ENCODE results near the gene SLC35G4.
"Not testable (repeated sequence)": the region's sequence is repeated elsewhere in the genome, so short reads cannot be mapped to it uniquely, and the experiment has no call there.

Gene SLC35G4

DNA sequence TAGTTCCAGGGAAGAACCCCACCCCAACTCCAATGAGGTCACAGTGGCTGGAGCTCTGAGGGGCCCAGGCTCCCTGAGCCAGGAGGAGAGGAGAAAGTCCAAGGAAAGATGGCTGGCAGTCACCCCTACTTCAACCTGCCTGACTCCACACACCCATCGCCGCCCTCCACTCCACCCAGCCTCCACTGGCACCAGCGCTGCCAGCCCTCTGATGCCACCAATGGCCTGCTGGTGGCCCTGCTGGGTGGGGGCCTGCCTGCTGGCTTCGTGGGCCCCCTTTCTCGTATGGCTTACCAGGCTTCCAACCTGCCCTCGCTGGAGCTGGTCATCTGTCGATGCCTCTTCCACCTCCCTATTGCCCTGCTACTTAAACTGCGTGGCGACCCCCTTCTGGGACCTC, at the start of gene SLC35G4:
SLC35G4 (plus strand) TSS at position 109 of the 400 bp plus-strand sequence; CDS start at position 109, 0 bp downstream.
- in situ Hi-C loops (cut with MboI; ENCODE audit: low sequenced_read_pairs): not testable (repeated sequence)

GRCh38 chr18:11561293-11561692, 48.1 kb upstream of the SLC35G4 start:
- in situ Hi-C loops (cut with MboI; ENCODE audit: low sequenced_read_pairs): no loop called here

GRCh38 chr18:11565716-11566115, 43.7 kb upstream of the SLC35G4 start:
- in situ Hi-C loops (cut with MboI; ENCODE audit: low sequenced_read_pairs): no loop called here

DNA sequence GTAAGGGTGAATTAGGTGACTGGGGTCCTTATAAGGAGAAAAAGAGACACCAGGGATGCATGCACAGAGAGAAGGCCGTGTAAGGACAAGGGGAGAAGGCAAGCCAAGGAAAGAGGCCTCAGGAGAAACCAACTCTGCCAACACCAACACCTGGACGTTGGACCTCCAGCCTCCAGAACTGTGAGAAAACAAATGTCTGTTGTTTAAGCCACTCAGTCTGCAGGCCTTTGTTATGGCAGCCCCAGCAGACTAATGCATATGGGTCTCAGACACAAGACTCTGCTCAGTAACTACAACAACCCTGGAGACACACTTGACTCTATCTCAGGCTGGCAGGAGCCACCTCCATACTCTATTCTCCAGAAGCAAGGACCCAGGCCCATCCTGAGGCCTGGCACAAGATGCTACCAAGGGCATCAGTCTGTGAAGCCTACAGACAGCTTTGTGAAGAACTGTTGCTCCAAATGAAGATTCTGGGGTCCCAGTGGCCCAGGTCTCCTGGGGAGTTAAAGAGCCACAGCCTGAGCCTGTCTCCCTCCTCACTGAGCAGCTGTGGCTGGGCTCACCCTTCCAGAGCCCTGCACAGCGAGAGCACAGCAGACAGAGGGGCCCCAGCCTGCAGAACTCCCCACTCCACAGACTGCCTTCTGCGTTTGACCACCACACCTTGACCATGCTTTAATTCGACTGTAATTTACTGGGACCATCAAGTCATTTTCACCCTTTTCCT, 43.0 kb upstream of the SLC35G4 start:
- in situ Hi-C loops (cut with MboI; ENCODE audit: low sequenced_read_pairs): no loop called here

DNA sequence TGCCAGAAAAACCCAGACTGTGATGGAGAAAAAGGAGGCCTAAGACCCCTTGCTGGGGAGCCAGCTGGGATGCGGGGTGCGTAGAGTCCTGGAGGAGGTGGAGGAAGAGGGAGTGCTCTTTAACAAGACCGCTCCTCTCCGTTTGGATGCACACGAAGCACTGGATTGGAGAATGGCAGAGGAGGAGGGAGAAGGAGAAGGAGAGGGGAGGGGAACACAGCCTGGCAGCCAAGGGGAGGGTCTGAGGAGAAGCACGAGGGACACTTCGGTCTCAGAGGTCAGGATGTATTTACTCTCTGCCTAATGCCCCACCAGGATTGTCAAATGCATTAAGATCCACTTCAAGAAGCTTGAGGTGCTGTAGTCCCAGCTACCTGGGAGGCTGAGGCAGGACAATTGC, 42.0 kb upstream of the SLC35G4 start:
- in situ Hi-C loops (cut with MboI; ENCODE audit: low sequenced_read_pairs): no loop called here

GRCh38 chr18:11570073-11570588, 39.3 kb upstream of the SLC35G4 start:
- in situ Hi-C loops (cut with MboI; ENCODE audit: low sequenced_read_pairs): no loop called here

- in situ Hi-C loops (cut with MboI; ENCODE audit: low sequenced_read_pairs): no loop called here
Observed at GRCh38 chr18:11570769-11571412, 38.5 kb upstream of the SLC35G4 start.

DNA sequence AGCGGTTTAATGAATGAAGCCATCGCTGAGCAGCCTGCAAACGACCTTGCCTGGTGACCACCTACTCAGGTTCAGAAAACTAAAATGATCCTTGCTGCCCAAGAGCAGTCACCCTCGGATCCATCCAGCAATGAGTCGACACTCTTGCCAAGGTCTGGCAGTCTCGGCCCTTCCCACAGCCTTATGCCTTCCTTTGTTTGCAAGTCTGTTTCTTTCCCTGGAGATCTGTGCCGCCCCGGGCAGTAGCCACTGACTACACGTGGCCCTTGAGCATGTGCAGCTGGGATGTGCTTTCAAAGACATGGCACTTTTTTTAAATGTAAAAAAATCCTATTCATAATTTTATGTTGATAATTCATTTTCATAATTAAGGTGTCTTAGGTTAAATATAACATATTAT, 37.2 kb upstream of the SLC35G4 start:
- in situ Hi-C loops (cut with MboI; ENCODE audit: low sequenced_read_pairs): no loop called here

- in situ Hi-C loops (cut with MboI; ENCODE audit: low sequenced_read_pairs): no loop called here
Observed at GRCh38 chr18:11574545-11574944, 34.9 kb upstream of the SLC35G4 start.

DNA sequence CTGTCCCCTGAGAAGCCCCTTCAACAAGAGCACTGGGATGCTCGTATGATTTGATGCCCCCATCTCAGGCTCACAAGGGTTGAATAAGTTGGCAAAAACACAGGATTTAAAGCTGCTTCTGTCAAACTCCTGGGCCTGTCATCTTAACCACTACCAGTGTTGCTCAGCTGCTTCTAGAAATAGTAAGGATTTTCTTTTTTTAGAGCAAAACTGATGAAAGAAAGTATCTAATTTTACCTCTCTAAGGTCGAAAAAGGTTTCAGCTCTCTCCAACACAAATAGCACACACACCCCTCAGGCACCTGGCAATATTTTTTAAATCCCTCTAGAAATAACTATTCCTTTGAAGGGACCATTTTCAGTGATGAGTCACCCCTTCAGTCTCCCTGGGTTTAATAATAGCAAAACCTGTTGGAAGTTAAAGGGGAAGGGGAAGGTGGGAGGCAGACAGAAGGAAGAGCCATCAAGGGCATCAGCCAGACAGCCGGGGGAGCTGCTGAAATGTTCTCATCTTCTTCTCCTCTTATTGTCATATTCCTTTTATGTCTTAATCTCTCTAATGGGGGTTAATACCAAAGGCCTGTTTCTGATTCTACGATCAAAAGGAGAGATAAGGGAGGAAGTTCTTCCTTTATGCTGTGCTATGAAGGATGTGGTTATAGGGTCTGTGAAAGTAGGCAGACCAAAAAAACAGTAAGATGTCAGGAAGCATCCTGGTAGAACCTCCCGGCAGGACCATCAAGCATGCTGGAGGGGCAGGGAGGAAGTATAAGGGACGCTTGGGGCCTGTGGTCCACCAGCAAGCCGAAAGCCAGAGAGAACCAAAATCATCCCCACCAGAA, 31.9 kb upstream of the SLC35G4 start:
- in situ Hi-C loops (cut with MboI; ENCODE audit: low sequenced_read_pairs): no loop called here

GRCh38 chr18:11578799-11579198, 30.6 kb upstream of the SLC35G4 start:
- in situ Hi-C loops (cut with MboI; ENCODE audit: low sequenced_read_pairs): no loop called here

GRCh38 chr18:11579916-11580315, 29.5 kb upstream of the SLC35G4 start:
- in situ Hi-C loops (cut with MboI; ENCODE audit: low sequenced_read_pairs): no loop called here

- in situ Hi-C loops (cut with MboI; ENCODE audit: low sequenced_read_pairs): no loop called here
Observed at GRCh38 chr18:11581286-11581685, 28.1 kb upstream of the SLC35G4 start.

DNA sequence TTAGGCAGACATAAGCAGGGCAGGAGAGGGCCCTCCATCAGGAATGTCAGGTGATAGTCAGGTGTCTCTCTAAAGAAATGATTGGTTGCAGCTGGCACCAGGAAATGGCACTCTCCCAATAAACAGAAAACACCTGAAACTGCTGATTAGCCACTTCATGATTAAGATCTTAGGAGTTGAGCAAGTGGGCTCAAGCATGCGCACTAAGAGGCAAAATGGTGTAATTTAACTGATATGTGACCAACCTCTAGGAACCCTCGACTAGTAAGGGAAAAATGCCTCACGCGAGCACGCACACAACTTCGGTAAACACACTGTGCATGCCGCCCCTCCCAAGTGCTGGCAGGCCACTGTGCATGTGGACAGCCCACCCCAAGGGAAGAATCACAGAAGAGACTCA, 23.8 kb upstream of the SLC35G4 start:
- in situ Hi-C loops (cut with MboI; ENCODE audit: low sequenced_read_pairs): no loop called here

DNA sequence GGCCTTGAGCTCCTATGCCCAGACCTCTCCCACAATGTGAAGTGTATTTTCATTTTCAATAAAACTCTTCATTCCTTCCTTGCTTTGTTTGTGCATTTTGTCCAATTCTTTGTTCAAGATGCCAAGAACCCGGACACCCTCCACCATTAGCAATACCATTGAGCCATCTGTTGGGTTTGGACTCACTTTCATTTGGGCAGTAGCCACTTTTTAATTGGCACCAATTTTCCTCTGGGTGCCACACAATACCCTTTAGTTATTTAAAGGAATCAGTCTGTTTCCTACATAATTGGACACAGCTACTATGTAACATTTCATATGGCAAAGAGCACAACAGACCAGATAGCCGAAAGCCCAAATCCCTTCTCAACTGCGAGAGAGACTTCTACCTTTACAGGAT, 22.5 kb upstream of the SLC35G4 start:
- in situ Hi-C loops (cut with MboI; ENCODE audit: low sequenced_read_pairs): no loop called here

DNA sequence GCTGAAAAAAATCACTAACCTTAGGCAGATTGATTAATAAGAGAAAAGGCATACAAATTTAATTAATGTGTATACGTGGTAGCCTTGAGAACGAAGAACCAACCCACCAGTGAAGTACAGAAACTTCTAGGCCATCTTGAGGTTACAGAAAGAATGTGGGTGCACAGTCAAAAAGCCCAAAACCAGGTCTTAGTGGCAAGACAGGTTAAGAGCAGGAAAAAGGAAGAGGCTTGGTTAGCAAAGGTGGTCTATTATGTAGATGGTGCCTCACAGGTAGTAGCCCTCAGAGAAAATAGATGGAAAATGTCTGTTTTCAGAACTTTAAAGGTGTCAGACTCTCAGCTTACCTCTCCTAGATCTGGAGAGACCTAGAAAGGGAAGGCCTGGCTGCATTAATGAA, 22.0 kb upstream of the SLC35G4 start:
- in situ Hi-C loops (cut with MboI; ENCODE audit: low sequenced_read_pairs): no loop called here

- in situ Hi-C loops (cut with MboI; ENCODE audit: low sequenced_read_pairs): no loop called here
Observed at GRCh38 chr18:11587846-11588245, 21.6 kb upstream of the SLC35G4 start.

DNA sequence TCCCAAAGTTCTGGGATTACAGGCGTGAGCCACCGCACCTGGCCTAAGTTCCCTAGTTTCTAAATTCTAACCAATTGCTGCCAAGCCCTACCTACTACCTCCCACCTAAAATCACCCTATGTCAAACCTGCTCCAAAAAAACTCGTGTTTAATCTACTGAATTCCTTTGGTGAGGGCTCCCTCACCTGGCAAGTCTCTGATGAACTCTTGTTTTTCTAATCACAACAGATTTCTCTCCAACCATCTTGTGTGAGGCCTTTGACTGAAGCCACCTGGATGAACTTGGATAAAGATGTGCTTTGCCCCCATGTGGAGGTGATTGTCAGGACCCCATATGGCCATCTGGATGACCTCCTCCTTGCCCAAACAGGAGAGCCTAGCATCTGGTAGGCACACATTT, 17.4 kb upstream of the SLC35G4 start:
- in situ Hi-C loops (cut with MboI; ENCODE audit: low sequenced_read_pairs): no loop called here

GRCh38 chr18:11600321-11600720, 9.1 kb upstream of the SLC35G4 start:
- in situ Hi-C loops (cut with MboI; ENCODE audit: low sequenced_read_pairs): no loop called here

GRCh38 chr18:11607906-11608305, 1.5 kb upstream of the SLC35G4 start:
- in situ Hi-C loops (cut with MboI; ENCODE audit: low sequenced_read_pairs): no loop called here

- in situ Hi-C loops (cut with MboI; ENCODE audit: low sequenced_read_pairs): not testable (repeated sequence)
Observed at GRCh38 chr18:11608618-11609017, 778 bp upstream of the SLC35G4 start.
